Measurements from ENCODE around the gene NOM1.

The NOM1 gene

GRCh38 chr7:157004521-157005455, 55.3 kb downstream of the NOM1 start:
- no peak overlapping the region for H3K4me3 ChIP-seq (ENCODE audit: low read length)
- TF ChIP-seq CTCF (IDR thresholded peaks at IDR 0.05; ENCODE audit: insufficient read depth, low read depth, low read length, missing control alignments): no peak
- no peak for DNase-seq (ENCODE audit: low read depth)

- no peak for DNase-seq (ENCODE audit: low read depth)
- no peak for TF ChIP-seq CTCF (IDR thresholded peaks at IDR 0.05; ENCODE audit: insufficient read depth, low read depth, low read length, missing control alignments)
- no peak overlapping the region for H3K4me3 ChIP-seq (ENCODE audit: low read length)
Measured at GRCh38 chr7:157005456-157006204, 56.1 kb downstream of the NOM1 start.

- DNase-seq (ENCODE audit: low read depth): no peak
- no peak for TF ChIP-seq CTCF (IDR thresholded peaks at IDR 0.05; ENCODE audit: insufficient read depth, low read depth, low read length, missing control alignments)
- H3K4me3 ChIP-seq (ENCODE audit: low read length): no peak overlapping the region
Measured at GRCh38 chr7:157006205-157006747, 56.8 kb downstream of the NOM1 start.

GRCh38 chr7:157006829-157007469, 57.4 kb downstream of the NOM1 start:
- no peak overlapping the region for H3K4me3 ChIP-seq (ENCODE audit: low read length)
- no peak for TF ChIP-seq CTCF (IDR thresholded peaks at IDR 0.05; ENCODE audit: insufficient read depth, low read depth, low read length, missing control alignments)
- DNase-seq (ENCODE audit: low read depth): no peak

- H3K4me3 ChIP-seq (ENCODE audit: low read length): no peak overlapping the region
- TF ChIP-seq CTCF (IDR thresholded peaks at IDR 0.05; ENCODE audit: insufficient read depth, low read depth, low read length, missing control alignments): no peak
- no peak for DNase-seq (ENCODE audit: low read depth)
Measured at GRCh38 chr7:157007470-157008066, 58.1 kb downstream of the NOM1 start.

Data from epithelial cell of esophagus (primary cell).